NAMALWA (cell line): ENCODE measurements around the gene FOXO3.
"Not testable (repeated sequence)": the region's sequence is repeated elsewhere in the genome, so short reads cannot be mapped to it uniquely, and the experiment has no call there.

Experiments
- DNase-seq: peaks from one replicate; pipeline ENCODE4 v3.0.0-alpha.2; 2015; ENCODE audit warnings: low spot score

The FOXO3 gene

GRCh38 chr6:108556250-108556649 lies 4.5 kb upstream of the FOXO3 start:
- DNase-seq: no peak

- DNase-seq: peak; percentile 28
Observed at GRCh38 chr6:108556866-108557493, 3.7 kb upstream of the FOXO3 start.

GRCh38 chr6:108557494-108558371 lies 3.0 kb upstream of the FOXO3 start:
- DNase-seq: peak; percentile 86

- peak; percentile 98 for DNase-seq
Observed at GRCh38 chr6:108558372-108559096, 2.2 kb upstream of the FOXO3 start.

DNA sequence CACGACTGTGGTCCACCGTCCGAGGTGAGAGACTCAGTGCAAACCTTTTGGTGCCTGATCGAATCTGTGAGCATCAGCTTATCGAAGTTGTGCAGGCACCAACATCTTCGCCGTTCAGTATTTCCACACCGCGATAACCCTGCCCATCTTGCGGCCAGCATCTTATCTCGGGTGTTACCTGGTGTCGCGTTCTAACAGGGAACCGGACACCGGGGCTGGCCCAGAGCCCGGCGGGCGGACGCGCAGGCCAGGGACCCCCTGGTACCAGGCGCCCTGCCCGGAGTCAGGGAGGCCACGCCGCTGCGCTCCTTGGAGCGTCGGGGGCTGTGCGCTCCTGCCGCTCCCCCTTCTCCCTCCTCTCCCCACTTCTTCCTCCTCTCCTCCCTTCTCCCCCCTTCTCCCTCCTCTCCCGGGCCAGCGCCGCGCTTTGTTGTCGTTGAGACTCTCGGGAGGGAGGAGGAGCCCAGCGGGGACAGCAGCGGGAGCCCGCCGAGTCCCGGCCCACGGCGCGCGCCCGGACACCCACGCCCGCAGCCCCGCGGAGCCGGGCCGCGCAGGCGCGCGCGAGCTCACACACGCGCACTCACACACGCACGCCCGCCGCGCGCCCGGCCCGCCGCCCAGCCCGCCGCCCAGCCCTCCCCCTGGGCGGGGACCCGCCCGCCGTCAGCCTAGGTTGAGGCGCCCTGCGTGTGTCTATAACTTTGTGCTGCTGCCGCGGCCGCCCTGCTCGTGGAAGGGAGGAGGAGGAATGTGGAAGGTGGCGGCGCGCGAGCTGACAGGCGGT lies 1.4 kb upstream of the FOXO3 start:
- DNase-seq: peak; percentile 88

DNA sequence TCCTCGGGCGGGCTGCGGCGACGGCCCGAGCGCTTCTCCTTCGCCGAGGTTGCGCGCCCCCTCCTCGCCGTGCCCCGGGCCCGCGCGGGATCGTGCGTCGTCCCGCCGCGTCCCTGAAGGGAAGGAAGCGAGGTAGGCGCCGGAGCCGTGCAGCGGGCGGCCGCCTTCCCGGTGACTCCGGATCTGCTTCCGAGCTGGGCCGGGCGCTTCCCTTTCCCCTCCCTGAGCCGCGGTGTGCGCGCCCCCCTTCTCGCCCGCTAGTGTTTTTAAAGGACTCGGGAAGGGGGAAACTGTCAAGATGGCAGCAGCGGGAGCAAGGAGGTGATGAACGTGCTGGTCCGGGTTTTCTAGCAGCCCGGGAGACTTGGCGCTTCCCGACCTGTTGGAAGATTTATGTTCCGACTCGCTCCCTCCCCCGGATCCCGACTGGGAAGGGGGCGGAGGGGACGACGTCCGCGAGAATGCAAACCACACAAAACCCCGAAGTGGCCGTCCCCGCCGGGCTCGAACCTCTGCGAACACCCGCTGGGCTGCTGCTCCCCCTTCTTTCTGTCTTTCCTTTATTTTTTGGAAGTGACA lies 744 bp upstream of the FOXO3 start:
- DNase-seq: no peak

- not testable (repeated sequence) for DNase-seq
Observed at GRCh38 chr6:108561309-108561647, 561 bp downstream of the FOXO3 start.

DNA sequence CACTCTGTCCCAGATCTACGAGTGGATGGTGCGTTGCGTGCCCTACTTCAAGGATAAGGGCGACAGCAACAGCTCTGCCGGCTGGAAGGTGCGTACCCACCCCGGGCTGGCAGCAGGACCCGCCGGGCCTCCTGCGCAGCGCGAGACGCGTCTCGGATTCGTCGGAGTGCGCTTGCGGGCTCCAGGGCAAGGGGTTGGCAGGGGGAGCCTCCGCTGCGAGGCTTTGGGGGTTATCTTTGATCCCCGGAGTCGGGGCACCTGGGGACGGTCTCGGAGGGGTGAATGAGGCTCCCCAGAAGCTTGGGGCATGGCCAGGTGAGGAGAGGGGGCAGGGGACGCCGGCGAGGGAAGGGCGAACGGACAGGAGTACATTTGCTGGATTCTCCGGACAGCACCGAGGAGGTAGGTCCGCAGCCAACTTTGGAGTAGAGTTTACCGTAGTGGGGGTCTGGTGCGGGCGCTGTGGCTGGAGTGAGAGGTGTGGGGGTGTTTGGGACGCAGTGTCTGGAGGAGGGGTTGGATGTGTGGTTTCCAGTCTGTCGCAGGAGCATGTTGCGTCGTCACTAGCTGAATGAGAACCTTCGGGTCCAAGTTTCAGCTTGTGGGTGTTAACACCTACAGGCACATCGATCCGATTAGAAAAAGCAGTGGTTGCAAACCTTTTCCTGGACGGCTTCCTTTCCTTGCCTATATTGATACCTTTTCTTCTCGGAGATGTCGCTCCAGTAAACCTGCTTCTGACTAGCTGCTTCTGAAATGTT lies 1.2 kb downstream of the FOXO3 start:
- no peak for DNase-seq

DNA sequence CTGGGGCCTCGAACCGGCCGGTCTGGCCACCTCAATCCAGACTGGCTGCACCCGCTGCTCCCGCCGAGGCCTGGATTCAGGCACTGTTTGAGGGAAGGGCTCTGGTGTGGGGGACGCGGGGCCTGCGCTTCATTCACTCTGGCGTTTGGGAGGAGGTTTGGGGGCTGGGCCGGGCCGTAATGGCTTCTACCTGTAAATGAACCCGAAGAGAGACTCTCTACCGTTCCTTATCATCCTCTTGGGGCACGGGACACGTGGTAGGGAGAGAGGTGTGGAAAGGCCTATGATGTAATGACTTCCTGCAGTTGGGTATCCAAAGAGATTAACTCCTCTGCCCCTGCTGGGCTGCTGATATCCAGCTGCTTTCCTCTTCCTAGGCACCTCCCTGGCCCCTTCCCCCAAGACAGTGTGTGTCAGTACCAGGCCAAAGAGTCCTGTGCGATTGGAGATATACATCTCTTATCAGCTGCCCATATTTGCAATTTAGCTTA lies 1.8 kb downstream of the FOXO3 start:
- DNase-seq: no peak

DNA sequence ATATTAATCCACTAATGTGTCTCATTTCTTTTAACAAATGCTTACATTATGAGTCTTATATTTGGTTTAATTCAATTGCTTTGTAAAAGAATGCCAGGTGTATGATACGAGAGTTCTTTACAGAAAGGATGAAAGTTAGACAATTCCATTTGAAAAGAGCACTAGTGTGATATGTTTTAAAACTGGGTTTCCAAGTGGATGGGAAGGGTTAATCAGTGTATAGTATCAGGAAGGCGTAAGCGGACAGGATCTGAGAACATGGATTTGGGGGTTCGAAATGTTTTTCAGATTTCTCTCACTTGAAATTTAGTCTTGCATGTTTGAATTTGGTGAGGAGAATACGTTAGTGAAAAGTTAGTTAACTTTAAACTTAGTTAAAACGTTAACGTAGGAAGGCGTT lies 2.6 kb downstream of the FOXO3 start:
- no peak for DNase-seq

DNA sequence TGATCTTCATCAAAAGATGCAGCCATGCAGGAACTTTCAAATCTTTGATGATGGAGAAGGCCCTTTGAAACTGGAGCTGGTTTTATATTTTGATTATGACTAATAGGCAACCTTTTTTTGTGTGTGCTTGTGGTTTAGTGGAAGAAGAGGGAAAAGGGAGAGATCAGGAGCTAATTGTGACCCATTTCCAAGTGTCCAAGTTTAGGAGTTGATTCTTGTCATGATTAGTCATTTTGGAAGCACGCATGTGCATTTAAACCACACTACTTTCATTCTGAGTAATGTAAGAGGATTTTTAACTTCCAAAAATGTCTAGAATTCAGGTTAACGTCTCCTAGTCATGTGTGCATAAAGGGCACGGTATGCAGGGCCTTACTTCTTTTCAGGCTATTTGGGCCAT lies 3.5 kb downstream of the FOXO3 start:
- DNase-seq: no peak

GRCh38 chr6:108565091-108565766 lies 4.5 kb downstream of the FOXO3 start:
- peak; percentile 88 for DNase-seq

GRCh38 chr6:108565893-108566292 lies 5.2 kb downstream of the FOXO3 start:
- peak; percentile 89 for DNase-seq

DNA sequence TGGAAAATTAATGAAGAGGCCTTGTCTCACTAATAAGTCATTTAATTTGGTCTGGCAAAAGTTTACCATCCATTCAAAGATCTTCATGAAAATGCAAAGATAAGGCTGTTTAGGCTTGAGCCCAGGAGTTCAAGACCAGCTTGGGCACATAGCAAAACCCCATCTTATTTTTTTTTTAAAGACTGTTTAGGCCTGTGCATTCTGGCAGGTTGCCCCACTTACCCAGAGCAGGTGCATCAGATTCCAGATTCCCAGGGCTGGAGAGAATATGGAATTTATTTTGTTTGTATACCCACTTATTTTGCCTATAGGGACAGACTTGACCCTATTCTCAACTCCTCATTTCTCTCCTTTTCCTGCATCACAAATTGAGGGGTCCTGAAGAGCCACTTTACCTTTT lies 5.7 kb downstream of the FOXO3 start:
- DNase-seq: no peak

GRCh38 chr6:108568101-108568500 lies 7.4 kb downstream of the FOXO3 start:
- DNase-seq: no peak

DNA sequence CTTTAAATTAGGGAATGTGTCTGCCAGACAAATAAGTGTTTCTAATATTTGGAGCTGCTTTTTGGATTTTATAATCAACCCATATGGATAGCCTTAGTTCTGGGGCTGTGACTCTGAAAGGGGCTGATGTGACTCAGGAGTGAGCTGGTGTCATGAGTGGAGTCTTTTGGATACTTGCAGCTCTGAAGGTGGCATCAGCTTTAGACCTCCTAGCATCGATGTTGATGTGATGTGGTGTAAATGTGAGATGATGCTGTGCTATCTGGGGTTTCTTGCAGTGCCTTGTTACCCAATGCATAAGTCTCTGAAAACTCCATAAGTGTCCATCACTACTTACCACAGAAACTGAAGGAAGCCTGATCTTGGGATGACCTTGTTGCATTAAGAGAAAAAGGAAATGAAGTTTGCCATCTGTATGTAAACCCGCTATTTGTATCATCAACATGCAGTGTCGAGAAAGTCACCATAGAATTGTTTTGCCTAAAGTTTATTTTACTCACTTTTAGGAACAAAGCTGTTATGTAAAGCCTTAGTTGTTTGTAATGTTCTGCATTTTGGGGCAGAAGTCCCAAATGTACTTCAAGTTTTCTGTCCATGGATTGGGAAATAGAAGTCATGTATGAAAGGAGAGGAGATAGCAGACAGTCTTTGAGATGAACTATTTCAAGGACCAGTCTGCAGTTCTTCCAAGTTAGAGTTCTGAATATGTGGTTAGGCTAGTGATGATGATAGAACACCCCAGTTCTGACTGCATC lies 8.0 kb downstream of the FOXO3 start:
- DNase-seq: no peak

DNA sequence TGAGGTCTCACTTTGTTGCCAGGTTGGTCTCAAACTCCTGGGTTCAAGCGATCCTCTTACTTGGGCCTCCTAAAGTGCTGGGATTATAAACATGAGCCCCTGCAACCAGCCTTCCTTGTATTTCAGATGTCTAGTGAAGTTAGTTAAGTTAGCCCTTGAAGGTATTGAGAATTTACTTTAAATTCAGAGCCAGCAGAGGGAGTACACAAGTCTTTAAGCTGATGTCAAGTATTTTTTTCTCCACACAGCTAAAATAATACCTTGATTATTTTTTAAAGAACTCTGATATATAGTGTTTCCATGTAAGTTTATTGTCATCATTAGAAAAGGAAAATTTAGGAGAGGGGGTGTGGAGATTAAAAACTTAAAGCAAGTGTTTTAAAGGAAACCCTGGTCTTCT lies 9.8 kb downstream of the FOXO3 start:
- DNase-seq: no peak

- DNase-seq: no peak
Observed at GRCh38 chr6:108574457-108575141, 13.9 kb downstream of the FOXO3 start.

DNA sequence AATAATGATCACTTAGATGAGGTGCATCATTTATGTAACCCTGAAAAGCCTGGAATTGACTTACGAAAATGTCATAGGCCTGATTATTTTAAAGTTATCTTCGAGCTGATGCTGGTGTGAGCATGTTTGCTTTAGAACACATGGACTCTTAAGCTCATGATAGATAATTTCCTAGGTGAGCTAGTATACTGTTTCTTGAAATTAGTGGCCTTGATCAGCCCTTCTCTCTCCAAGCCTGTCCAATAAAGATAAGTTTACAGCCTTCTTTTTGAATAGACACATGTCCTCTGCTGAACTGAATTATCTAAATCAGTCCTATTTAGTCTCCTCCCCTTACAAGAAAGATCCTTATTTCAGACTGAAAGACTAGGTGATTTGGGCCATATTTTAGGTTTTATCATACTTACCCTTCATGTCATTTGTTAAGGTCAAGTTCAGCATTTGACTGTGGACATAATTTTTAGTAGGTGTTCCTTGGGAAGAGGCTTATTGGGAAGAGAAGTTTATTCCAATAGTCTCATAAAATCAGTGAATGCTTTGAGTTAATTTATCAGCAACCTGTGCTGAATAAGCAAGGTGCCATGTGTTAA lies 15.3 kb downstream of the FOXO3 start:
- DNase-seq: no peak
